HUES48 (cell line): ENCODE measurements around the gene TJP3.
"Not testable (repeated sequence)": the region's sequence is repeated elsewhere in the genome, so short reads cannot be mapped to it uniquely, and the experiment has no call there.

ENCODE experiments used
- H3K27ac ChIP-seq: one replicate; pipeline ENCODE4 v1.7.0; 2013; ENCODE audit warnings: low read depth, low read length, inconsistent platforms
- H3K27me3 ChIP-seq: 2 replicates; pipeline ENCODE4 v1.6.1; 2013; ENCODE audit warnings: mild to moderate bottlenecking, low read length; ENCODE audit not compliant: control insufficient read depth, insufficient read depth
- H3K36me3 ChIP-seq: 2 replicates; pipeline ENCODE4 v1.6.1; 2013; ENCODE audit warnings: low read length; ENCODE audit not compliant: control insufficient read depth, insufficient read depth
- H3K4me1 ChIP-seq: 2 replicates; pipeline ENCODE4 v1.6.1; 2013; ENCODE audit warnings: mild to moderate bottlenecking, low read length; ENCODE audit not compliant: control insufficient read depth, insufficient read depth
- H3K4me3 ChIP-seq: 2 replicates; pipeline ENCODE4 v1.5.1; 2013; ENCODE audit warnings: mild to moderate bottlenecking, low read depth, low read length
- H3K9ac ChIP-seq: 2 replicates; pipeline ENCODE4 v1.6.1; 2013; ENCODE audit warnings: mild to moderate bottlenecking, low read depth, low read length, moderate library complexity
- H3K9me3 ChIP-seq: 2 replicates; pipeline ENCODE4 v1.6.1; 2013; ENCODE audit warnings: low read length; ENCODE audit not compliant: control insufficient read depth, insufficient read depth

TJP3 gene

GRCh38 chr19:3666545-3666856, 41.7 kb upstream of the TJP3 start:
- not testable (repeated sequence) for H3K9me3 ChIP-seq, H3K27me3 ChIP-seq, H3K4me1 ChIP-seq, H3K4me3 ChIP-seq, H3K27ac ChIP-seq, H3K9ac ChIP-seq
- H3K36me3 ChIP-seq: peaks cover 29% of the 10 kb centered on the region

DNA sequence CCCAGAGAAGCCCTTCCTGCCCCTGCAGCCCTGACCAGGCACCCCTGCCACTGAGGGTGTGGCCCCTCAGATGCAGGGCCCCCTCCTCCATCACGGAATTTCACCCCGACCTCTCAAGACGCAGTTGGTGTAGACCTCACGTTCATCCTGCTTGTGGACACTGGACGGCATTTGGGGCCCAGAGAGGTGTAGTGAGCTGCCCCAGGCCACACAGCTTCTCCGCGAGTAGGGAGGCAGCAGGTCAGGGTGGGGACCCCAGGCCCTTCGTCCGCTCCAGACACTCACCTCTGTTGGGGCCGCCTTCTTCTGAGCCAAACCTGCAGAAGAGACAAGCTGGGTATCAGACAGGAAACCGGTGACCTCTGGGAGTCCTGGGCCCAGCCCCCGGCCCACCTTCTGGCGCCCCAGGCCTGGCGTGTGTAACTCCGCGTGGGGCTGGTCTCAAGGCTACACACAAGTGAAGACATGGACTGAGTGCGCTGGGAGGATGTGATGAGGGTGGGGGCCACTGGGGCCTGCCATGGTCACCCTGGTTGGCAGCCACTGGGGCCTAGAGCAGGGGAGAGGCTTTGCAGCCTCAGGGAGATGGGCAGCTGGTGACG, 41.0 kb upstream of the TJP3 start:
- Histone ChIP-seq H3K27me3 (no peaks in the 10 kb centered on the region), H3K9me3 (no peaks in the 10 kb centered on the region), H3K4me1 (peaks cover 12% of the 10 kb centered on the region), H3K36me3 (peaks cover 24% of the 10 kb centered on the region), H3K4me3 (no peak overlapping the region), H3K9ac (no peak overlapping the region), H3K27ac (no peak overlapping the region)

DNA sequence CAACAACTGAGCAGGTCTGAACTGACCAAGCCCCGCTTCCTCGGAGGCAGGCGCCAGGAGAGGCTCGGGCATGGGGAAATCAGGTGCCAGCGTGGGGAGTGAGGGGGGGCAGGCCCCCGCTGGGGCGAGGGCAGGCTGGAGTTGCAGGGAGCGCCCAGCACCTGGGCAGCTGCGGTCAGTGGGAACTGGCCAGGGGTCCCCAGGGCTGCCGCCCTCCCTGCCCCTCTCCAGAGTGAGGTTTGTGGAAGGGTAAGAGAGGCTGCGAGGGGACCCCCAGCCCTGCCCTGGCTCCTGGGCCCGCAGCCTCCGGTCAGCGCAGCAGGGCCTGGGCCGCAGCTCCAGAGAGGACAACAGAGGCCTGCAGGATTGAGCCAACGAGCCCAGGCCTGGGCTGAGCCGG, 40.4 kb upstream of the TJP3 start:
- no peak overlapping the region for H3K27ac ChIP-seq
- no peak overlapping the region for H3K4me3 ChIP-seq
- H3K27me3 ChIP-seq: no peaks in the 10 kb centered on the region
- no peaks in the 10 kb centered on the region for H3K9me3 ChIP-seq
- H3K4me1 ChIP-seq: peaks cover 16% of the 10 kb centered on the region
- H3K9ac ChIP-seq: no peak overlapping the region
- H3K36me3 ChIP-seq: peaks cover 22% of the 10 kb centered on the region

GRCh38 chr19:3668331-3669081, 39.7 kb upstream of the TJP3 start:
- Histone ChIP-seq H3K27ac (peak overlapping the region; percentile 2), H3K4me3 (no peak overlapping the region)

DNA sequence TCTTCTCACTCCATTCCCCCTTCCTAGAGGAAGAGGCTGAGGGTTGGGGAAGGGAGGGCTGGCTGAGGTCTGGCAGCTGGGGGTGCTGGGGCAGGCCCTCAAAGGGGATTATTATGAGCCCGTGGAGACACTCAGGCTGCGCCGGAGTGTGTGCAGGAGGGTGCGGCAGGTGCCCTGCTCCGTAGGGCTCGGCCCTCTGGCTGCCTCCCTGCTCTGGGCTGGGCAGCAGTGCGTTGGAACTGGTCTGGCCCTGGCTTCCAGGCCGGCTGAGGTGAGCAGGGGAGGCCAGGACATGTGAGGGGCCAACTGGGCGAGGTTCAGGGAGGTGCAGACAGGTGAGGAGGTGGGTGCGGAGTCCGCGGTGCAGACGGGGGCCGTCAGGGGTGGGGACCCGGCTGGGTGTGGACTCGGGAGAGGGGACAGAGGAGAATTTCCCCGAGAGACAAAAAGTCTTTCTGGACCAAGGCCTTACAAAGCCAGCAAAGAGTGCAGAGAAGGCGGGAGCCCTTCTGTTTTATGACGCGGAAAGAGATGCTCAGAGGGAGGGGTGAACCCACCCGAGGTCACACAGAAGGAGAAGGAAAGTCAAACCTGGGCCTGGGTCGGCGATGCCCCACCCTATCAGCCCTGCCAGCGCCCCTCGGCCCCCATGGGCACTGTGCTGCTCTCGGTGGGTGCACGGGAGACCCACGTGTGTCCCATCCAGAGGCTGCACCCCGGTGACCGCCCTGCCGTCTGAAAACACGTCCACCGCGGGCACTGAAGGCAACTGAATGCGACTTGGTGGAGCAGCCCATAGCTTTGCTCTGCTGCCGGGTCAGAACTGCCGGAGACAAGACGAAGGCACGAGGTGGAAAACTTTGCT, 38.9 kb upstream of the TJP3 start:
- Histone ChIP-seq H3K36me3 (peaks cover 12% of the 10 kb centered on the region), H3K9ac (no peak overlapping the region), H3K27me3 (no peaks in the 10 kb centered on the region), H3K4me1 (peaks cover 16% of the 10 kb centered on the region), H3K9me3 (no peaks in the 10 kb centered on the region), H3K27ac (peak overlapping the region; percentile 64), H3K4me3 (no peak overlapping the region)

More at GRCh38 chr19:3668331-3669081, 39.7 kb upstream of the TJP3 start:
- Histone ChIP-seq H3K9ac (no peak overlapping the region), H3K4me1 (peaks cover 16% of the 10 kb centered on the region), H3K27me3 (no peaks in the 10 kb centered on the region), H3K36me3 (peaks cover 20% of the 10 kb centered on the region), H3K9me3 (no peaks in the 10 kb centered on the region)

- Histone ChIP-seq H3K9ac (no peak overlapping the region), H3K4me1 (peaks cover 16% of the 10 kb centered on the region), H3K36me3 (peaks cover 3% of the 10 kb centered on the region; the same call in 1 of the 2 replicates), H3K4me3 (no peak overlapping the region), H3K9me3 (no peaks in the 10 kb centered on the region), H3K27me3 (no peaks in the 10 kb centered on the region), H3K27ac (peak overlapping the region; percentile 64)
Observed at GRCh38 chr19:3669947-3670795, 38.0 kb upstream of the TJP3 start.

DNA sequence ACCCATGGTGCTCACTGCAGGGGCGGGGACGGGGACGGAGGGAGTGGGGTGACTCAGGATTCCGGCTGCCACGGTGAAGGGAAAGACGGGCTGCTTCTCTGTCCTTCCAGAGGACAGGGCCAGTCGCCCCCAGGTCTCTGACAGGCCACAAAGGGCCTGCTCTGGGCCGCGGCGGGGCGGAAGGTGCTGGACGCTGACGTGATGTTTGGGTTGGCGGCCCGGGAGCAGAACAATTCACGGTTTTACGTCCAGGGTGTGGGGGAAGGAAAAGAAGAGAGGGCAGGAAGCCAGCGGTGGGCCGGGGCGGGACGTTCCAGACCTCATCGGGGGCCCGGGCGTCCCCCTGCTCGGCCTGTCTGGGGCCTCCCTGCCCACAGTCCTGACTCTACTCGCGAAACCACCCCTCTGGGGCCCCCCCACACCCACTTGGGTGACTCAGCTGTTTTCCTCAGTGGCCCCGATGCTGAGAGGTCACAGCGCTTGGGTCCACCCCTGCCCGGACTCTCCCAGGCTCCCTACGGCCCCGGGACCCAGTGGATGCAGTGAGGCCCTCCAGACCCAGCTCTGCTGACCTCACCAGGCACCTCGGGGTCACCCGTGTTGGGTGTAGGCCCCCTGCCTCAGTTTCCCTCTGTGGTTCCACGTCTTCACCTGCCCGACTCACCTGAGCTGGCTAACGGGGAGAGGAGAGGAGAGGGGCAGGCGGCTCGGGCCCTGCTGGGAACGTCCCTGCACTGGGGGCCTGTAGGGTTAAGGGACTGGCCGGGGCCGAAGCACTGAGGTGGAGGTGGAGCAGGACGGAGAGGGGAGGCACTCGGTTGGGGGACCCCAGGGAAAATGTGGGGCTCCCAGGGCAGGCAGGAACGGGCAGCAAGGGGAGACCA, 37.1 kb upstream of the TJP3 start:
- H3K27ac ChIP-seq: peak overlapping the region; percentile 64
- peaks cover 16% of the 10 kb centered on the region for H3K4me1 ChIP-seq
- H3K27me3 ChIP-seq: no peaks in the 10 kb centered on the region
- no peaks in the 10 kb centered on the region for H3K9me3 ChIP-seq
- no peak overlapping the region for H3K4me3 ChIP-seq
- no peak overlapping the region for H3K9ac ChIP-seq
- H3K36me3 ChIP-seq: no peaks in the 10 kb centered on the region

DNA sequence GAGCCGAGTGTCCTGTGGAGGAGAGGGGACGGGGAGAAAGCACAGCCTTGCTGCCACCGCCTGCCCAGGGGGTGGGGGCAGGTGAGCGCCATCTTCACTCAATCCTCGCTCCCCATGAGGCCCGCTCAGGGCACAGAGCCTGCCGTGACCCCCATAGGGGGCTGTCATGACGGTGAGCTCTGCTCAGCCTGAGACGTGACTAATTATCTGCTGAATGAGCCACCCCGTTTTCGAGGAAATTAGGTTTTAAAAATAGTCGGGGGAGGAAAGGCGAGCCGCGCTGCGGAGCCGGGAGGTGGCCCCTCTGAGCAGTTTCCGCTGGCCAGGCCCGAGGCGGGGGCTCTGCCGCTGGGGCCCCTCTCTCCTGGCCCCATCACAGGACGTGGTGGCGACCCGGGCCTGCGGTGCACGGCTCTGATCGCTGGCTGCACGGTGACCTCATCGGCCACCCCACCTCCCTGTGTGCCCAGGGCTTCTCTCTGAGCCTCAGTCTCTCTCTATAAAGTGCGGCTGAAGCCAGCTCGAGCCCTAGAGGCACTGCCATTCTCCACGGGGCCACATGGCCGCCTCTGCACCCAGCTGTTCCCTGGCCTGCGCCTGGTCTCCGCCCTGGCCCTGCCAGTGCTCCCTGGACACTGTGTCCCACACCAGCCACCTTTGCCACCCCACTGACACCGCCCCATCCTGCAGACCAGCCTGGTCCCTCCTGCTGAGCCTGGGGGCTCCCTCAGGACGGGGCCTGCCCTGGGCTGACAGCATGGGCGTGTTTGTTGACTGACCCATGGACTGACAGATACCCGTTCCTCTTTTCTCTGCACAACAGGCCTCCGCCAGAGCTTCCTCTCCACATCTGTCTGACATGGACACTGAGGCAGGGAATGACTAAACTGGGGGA, 36.3 kb upstream of the TJP3 start:
- Histone ChIP-seq H3K27ac (peak overlapping the region; percentile 42), H3K4me1 (peaks cover 16% of the 10 kb centered on the region), H3K36me3 (no peaks in the 10 kb centered on the region), H3K9ac (no peak overlapping the region), H3K9me3 (no peaks in the 10 kb centered on the region), H3K4me3 (no peak overlapping the region), H3K27me3 (no peaks in the 10 kb centered on the region)

GRCh38 chr19:3672575-3672948, 35.6 kb upstream of the TJP3 start:
- H3K9me3 ChIP-seq: no peaks in the 10 kb centered on the region
- no peaks in the 10 kb centered on the region for H3K27me3 ChIP-seq
- H3K36me3 ChIP-seq: no peaks in the 10 kb centered on the region
- no peak overlapping the region for H3K4me3 ChIP-seq
- H3K4me1 ChIP-seq: peaks cover 16% of the 10 kb centered on the region
- H3K9ac ChIP-seq: no peak overlapping the region
- no peak overlapping the region for H3K27ac ChIP-seq
